Measurements from ENCODE around the gene BMPR1B.

Gene BMPR1B

DNA sequence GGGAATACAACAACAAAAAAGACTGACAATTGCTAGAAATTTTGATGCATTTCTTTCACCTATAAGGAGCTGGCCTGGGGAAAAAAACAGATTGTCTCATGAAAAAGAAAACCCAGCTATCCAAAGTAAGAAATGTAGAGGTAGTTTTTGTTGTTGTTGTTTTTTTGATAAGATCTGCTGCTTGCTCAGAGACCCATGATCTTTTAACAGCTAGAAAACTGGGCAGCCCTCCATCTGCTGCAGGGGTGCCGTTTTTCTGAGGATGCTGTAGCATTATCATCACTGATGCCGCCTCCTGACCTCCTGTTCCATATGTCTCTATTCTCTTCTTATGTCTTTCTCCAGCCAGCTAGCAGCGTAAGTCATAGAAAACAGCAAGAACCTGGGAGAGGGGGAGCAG is 98.3 kb downstream of the BMPR1B start:
- no peak for DNase-seq (ENCODE audit: low read depth)
- TF ChIP-seq, protein P1, sequence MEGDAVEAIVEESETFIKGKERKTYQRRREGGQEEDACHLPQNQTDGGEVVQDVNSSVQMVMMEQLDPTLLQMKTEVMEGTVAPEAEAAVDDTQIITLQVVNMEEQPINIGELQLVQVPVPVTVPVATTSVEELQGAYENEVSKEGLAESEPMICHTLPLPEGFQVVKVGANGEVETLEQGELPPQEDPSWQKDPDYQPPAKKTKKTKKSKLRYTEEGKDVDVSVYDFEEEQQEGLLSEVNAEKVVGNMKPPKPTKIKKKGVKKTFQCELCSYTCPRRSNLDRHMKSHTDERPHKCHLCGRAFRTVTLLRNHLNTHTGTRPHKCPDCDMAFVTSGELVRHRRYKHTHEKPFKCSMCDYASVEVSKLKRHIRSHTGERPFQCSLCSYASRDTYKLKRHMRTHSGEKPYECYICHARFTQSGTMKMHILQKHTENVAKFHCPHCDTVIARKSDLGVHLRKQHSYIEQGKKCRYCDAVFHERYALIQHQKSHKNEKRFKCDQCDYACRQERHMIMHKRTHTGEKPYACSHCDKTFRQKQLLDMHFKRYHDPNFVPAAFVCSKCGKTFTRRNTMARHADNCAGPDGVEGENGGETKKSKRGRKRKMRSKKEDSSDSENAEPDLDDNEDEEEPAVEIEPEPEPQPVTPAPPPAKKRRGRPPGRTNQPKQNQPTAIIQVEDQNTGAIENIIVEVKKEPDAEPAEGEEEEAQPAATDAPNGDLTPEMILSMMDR (IDR thresholded peaks at IDR 0.05; ENCODE audit: low read depth, low read length, missing control alignments) = no peak
- in situ Hi-C loops (cut with HindIII; ENCODE audit: low sequenced_read_pairs) = no loop called here
- no peak overlapping the region for H3K4me3 ChIP-seq (ENCODE audit: low read depth, low read length)

- in situ Hi-C loops (cut with HindIII; ENCODE audit: low sequenced_read_pairs) = no loop called here
- no peak for DNase-seq (ENCODE audit: low read depth)
- H3K4me3 ChIP-seq (ENCODE audit: low read depth, low read length) = no peak overlapping the region
- TF ChIP-seq, protein P1 (IDR thresholded peaks at IDR 0.05; ENCODE audit: low read depth, low read length, missing control alignments) = no peak
Observed at GRCh38 chr4:94870146-94870545, 112.4 kb downstream of the BMPR1B start.

DNA sequence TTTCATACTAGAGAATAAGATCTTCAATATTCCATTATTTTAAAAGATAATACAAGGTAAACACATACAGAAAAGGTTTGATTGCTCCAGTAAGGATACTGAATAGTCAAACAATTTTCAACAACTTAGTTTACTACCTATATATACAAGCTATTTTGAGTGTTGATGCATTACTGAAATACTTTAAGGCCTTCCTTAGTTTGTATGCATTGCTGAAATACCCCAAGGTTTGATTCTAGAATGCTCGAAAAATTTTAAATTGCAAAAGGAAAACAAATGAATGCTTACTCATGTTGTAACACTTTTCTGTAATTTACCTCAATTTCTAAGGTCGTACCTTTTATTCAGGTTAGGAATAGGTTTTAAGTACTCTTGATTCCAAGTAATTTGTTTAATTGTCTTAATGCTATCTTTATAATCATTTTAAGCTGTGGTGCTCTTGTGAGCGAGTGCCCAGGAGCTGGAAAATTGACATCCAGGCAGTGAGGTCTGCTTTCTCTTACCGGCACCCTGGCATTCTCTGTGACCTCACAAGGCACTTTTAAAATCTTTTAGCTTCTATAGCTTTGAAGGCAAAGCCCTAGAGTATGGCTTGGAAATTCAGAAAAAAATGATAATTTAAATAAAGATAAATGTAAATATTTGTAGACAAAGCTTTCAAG is 114.0 kb downstream of the BMPR1B start:
- TF ChIP-seq, protein P1 (IDR thresholded peaks at IDR 0.05; ENCODE audit: low read depth, low read length, missing control alignments) = no peak
- in situ Hi-C loops (cut with HindIII; ENCODE audit: low sequenced_read_pairs) = no loop called here
- DNase-seq (ENCODE audit: low read depth) = no peak
- H3K4me3 ChIP-seq (ENCODE audit: low read depth, low read length) = no peak overlapping the region

- TF ChIP-seq, protein P1 (IDR thresholded peaks at IDR 0.05; ENCODE audit: low read depth, low read length, missing control alignments) = no peak
- H3K4me3 ChIP-seq (ENCODE audit: low read depth, low read length) = no peak overlapping the region
- DNase-seq (ENCODE audit: low read depth) = no peak
- in situ Hi-C loops (cut with HindIII; ENCODE audit: low sequenced_read_pairs) = no loop called here
Observed at GRCh38 chr4:94877973-94878372, 120.2 kb downstream of the BMPR1B start.

- no peak overlapping the region for H3K4me3 ChIP-seq (ENCODE audit: low read depth, low read length)
- DNase-seq (ENCODE audit: low read depth) = no peak
- TF ChIP-seq, protein P1 (IDR thresholded peaks at IDR 0.05; ENCODE audit: low read depth, low read length, missing control alignments) = no peak
- in situ Hi-C loops (cut with HindIII; ENCODE audit: low sequenced_read_pairs) = no loop called here
Observed at GRCh38 chr4:94880956-94881355, 123.2 kb downstream of the BMPR1B start.

- DNase-seq (ENCODE audit: low read depth) = no peak
- no peak overlapping the region for H3K4me3 ChIP-seq (ENCODE audit: low read depth, low read length)
- TF ChIP-seq, protein P1 (IDR thresholded peaks at IDR 0.05; ENCODE audit: low read depth, low read length, missing control alignments) = no peak
- in situ Hi-C loops (cut with HindIII; ENCODE audit: low sequenced_read_pairs) = no loop called here
Observed at GRCh38 chr4:94882756-94883155, 125.0 kb downstream of the BMPR1B start.
